ENCODE measurements around the gene SLC16A4.
"Not testable (repeated sequence)": the region's sequence is repeated elsewhere in the genome, so short reads cannot be mapped to it uniquely, and the experiment has no call there.

SLC16A4 gene

GRCh38 chr1:110407260-110408210, 16.7 kb upstream of the SLC16A4 start, which contains the start of gene LAMTOR5:
LAMTOR5 (minus strand) TSS chr1:110407694; CDS start chr1:110407620, 74 bp downstream.
- peak; percentile 91 for DNase-seq

- not testable (repeated sequence) for DNase-seq
These were observed 15.6 kb upstream of the SLC16A4 start for GRCh38 chr1:110406407-110406806.

DNA sequence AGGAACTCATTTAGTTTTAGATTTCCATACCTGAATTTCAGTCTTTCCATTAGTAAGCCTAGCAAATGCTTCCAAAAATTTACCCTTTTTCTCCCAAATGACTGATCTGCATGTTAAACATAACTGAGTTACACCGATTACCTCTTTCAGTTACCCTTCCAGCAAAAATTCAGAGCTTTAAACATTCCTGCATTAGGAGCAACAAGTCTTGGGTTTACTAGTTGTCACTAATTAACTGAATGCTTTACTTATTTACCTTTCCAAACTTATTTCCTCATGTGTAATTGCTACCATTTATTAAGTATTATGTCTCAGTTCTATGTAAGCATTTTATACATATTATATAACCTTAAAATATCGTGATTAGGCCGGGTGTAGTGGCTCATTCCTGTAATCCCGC, 13.6 kb upstream of the SLC16A4 start:
- DNase-seq = no peak

DNA sequence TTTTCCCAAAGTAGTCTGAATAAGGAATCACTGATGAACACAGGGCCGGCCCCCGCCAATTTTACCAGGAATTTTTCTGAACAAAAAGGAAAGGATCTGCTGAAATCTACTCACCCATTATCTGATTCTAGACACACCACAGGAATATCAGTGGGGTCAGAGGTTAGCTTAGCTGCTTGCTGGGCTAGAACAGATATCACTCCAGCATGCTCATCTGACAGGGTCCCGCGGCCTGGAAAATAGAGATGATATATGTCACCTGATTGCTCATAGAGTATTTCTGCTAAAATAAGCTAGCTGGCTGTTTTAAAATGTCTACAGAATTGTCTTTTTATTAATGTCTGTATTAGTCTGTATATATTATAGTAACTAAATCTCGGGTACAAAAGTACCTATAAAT, 13.0 kb upstream of the SLC16A4 start:
- DNase-seq = no peak

DNA sequence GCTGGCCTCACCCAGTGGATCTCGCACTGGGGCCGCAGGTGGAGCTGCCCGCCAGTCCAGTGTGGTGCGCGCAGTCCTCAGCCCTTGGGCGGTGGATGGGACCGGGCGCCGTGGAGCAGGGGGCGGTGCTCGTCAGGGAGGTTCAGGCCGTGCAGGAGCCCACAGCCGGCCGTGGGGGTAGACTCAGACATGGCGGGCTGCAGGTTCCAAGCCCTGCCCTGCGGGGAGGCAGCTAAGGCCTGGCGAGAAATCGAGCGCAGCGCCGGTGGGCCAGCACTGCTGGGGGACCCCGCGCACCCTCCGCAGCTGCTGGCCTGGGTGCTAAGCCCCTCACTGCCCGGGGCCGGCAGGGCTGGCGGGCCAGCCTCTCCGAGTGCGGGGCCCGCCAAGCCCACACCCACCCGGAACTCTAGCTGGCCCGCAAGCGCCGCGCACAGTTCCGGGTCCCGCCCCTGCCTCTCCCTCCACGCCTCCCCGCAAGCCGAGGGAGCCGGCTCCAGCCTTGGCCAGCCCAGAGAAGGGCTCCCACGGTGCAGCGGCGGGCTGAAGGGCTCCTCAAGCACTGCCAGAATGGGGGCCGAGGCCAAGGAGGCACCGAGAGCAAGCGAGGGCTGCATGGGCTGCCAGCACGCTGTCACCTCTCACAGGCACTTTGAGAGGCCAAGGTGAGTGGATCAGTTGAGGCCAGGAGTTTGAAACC, 5.6 kb upstream of the SLC16A4 start:
- DNase-seq = not testable (repeated sequence)

GRCh38 chr1:110394493-110394820, 3.6 kb upstream of the SLC16A4 start:
- DNase-seq = no peak

DNA sequence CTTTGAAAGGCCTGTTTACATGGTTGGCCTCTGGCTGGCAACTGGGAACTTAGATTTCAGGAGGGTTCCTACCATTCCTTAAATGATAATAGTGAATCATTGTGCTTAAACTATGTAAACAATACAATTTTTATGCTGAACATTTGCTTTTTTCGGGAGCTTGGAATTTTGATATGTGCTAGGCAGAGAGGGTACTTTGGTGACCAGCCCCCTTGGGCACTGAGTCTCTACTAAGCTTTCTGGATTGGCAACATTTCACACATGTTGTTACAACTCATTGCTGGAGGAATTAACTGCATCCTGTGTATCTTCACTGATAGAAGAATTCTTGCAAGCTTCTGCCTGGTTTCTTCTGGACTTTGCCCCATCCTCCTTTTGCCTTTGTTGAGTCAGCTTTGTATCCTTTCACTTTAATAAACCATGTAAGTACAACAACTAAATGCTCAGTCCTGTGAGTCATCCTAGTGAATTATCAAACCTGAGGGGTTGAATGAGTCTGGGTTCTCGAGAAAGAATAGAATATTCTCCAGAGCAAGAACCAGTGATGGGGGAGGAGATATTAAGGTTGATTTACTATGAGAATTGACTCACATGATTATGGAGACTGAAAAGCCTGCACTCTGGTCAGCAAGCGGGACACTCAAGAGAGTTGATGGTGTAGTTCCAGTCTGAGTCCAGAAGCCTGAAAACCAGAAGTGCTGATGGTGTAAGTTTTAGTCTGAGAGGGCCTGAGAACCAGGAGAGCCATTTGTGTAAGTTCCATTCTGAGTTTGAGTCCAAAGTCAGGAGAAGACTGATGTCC, 3.1 kb upstream of the SLC16A4 start:
- no peak for DNase-seq

- DNase-seq = no peak
These were observed 2.5 kb upstream of the SLC16A4 start for GRCh38 chr1:110393286-110393685.

GRCh38 chr1:110390096-110390495, 730 bp downstream of the SLC16A4 start:
- DNase-seq = no peak

DNA sequence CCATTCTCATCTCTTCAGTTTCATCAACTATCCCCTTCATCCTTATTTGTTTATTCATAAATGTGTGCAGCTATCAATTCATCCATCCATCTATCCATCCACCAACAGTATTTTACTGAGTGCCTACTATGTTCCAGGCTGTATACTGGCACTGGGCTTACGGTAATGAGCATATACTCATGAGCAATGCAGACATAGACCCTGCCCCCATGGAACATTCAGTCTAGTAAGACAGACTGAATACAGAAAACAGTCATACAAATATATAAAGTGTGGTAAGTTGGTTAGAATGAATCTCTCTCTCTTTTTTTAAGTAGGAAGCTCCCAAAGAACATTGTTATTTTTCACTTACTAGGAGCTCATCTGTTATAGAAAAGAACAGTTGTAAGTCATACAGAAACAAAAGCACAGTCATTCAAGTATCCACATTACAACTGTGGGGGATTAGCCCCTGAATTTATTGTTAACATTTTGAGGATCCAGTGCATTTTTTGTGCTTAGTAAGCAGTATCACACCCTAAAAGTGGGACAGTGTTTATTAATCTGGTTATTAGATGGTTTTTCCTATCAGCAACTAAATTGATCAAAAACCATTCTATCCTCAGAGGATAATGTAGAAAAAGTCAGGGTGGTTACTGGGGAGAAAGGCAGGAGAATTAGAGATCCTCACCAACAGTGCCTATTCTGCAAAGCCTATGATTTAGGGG, 3.6 kb downstream of the SLC16A4 start:
- no peak for DNase-seq

- no peak for DNase-seq
These were observed 5.5 kb downstream of the SLC16A4 start for GRCh38 chr1:110385369-110385768.

GRCh38 chr1:110384581-110385321, 6.1 kb downstream of the SLC16A4 start:
- no peak for DNase-seq

DNA sequence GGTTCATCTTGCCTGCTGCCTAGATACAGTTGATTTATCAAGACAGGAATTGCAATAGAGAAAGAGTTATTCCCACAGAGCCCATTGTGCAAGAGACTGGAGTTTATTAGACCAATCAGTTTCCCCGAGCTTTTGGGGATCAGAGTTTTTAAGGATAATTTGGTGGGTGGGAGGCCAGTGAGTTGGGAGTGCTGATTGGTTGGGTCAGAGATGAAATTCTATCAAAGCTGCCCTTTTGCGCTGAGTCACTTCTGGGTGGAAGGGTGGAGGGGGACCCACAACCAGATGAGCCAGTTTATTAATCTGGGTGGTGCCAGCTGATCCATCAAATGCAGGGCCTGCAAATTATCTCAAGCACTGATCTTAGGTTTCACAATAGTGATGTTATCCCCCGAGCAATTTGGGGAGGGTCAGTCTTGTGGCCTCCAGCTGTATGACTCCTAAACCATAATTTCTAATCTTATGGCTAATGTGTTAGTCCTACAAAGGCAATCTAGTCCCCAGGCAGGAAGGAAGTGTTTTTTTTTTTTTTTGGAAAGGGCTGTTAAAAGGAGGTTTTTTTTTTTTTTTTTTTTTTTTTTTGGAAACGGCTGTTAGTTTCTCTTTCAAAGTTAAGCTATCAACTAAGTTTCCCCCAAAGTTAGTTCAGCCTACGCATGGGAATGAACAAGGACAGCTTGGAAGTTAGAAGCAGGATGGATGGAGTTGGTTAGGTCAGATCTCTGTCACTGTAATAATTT, 7.4 kb downstream of the SLC16A4 start:
- DNase-seq = no peak

DNA sequence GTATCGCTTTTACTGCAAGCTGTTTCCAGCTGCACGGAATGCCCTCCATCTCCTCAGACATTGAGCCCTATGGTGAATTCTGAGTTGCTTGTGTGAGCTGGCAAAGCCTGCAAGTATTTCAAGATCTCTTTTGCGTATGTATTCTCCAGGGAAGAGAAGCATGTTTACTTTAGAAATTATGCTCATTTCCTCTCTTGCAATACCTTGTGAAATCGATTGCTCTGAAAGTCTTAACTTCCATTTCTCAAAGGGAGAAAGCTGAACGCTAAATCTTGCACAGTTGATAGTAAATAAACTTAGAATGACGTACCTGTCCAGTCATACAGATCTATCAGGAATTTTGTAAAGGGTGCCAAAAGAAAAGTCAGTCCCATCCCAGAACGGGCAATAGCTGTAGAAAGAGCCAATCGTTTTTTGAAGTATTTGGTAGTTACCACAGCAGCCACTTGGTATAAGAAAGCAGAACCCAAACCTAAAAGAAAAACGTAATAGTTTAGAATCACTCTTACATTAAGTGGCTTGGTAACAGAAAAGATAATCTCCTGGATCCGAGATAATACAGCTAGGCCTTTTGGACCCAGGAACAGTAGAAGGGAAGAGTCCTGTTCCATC, 10.0 kb downstream of the SLC16A4 start:
- DNase-seq = no peak

DNA sequence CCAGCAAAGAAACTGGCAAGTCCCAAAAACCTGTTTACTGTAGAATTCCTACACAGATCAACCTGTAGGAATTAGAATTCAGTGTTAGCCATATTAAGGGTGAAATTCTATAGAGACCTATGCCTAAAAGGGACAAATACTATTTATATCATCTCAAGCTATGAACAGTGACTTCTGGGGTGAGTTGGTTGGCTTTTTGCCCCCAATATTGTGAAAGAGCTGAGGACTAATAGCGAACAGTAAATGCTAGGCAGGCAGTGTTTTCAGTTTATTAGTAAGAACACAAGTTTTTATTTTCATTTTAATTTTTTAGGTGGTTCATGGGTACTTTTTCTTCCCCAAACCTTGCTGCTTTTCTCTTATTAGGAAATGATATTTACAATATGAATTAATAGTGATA, 15.3 kb downstream of the SLC16A4 start:
- no peak for DNase-seq

GRCh38 chr1:110370827-110371226, 20.0 kb downstream of the SLC16A4 start:
- no peak for DNase-seq

DNA sequence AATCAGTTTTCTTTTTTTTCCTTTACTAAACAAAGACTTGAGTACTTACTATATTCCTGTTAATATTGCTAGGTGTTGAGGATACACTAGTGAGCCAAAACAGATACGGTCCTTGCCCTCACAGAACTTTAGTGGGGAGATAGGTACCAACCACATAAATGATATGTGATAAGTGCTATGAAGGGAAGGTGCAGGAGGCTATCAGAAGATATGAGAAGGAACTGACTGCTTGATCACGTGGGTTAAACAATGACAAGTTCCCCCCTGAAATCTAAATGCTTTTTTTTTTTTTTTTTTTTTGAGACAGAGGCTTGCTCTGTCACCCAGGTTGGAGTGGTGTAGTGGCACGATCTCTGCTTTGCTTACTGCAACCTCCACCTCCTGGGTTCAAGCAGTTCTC, 26.6 kb downstream of the SLC16A4 start:
- DNase-seq = no peak

DNA sequence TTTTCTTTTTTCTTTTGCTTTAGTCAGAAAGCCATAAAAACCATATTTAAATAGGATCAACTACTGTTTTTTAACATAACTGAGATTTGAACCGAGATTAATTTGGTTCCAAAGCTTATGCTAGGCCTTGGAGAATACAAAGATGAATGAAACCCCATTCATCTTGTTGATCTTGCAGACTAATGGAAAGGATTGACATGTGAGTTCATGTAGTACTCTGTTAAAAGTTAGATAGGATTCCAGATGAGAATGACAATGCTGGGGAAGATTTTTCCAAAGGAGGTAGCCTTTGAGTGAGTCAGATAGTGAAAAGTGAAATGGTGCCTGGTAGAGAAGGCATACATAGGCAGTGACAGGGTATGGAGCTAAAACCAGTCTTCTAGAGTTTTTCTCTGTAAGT, 29.0 kb downstream of the SLC16A4 start:
- DNase-seq = no peak

DNA sequence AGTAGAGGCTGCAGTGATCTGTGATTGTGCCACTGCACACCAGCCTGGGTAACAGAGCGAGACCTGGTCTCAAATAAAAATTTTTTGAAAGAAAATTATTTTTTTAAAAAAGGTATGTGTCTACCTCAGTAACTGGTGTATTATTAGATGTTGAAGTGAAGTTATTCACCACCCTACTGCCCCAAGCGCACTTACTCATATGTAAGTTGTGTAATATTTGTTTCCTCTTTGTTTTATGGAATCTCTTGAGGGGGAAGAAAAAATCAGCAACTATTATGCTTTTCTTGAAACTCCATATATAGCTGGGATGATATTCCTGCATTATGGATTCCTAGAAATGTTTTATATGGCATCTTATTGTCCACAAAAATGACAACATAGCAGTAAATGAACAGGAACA, 30.4 kb downstream of the SLC16A4 start:
- DNase-seq = no peak

GRCh38 chr1:110356379-110356778, 34.4 kb downstream of the SLC16A4 start:
- no peak for DNase-seq

- DNase-seq = no peak
These were observed 35.5 kb downstream of the SLC16A4 start for GRCh38 chr1:110355321-110355720.

All from CD4-positive, alpha-beta T cell treated with Interleukin-17A for 4 hours (primary cell).